HCT116 (cell line): ENCODE results near the gene SHISA4. TPM values are rescaled to one million over a fixed set of nuclear protein-coding genes. Genes with fewer than 3 reads are reported as not detected.

ENCODE experiments used
- ATAC-seq: fragments of 200-7000 bp; cut with Tn5 transposase; 2 replicates; pipeline ENCODE4 v1.9.1; 2020; ENCODE audit warnings: mild to moderate bottlenecking, moderate library complexity
- BruUV-seq: library from RNA; stranded (reverse); fragments of 400-500 nt; replicated peaks from 2 replicates; lab custom pipeline; 2021; lab: Mats Ljungman, UMichigan
- CTCF ChIA-PET: fragments of 300-600 bp; sonication (Branson Sonifier 250); formaldehyde crosslinking; loops from one replicate; lab custom pipeline; 2021; ENCODE audit warnings: antibody characterized with exemption; lab: Charles Lee
- POLR2A ChIA-PET: fragments of 300-600, 350-600 bp; sonication (Branson Sonifier 250); formaldehyde crosslinking; loops from one replicate; lab custom pipeline; 2021; ENCODE audit warnings: antibody characterized with exemption; lab: Charles Lee
- RAD21 ChIA-PET, 2 experiments: fragments of 300-600 bp; sonication (Branson Sonifier 250); formaldehyde crosslinking; loops; one replicate each; lab custom pipeline; 2023; ENCODE audit warnings: low total read pairs in 2 of 2; ENCODE audit not compliant: uncharacterized antibody in 2 of 2, unreplicated experiment in 2 of 2, low non-redundant PET in 1 of 2; lab: Charles Lee
- DNase-seq: peaks from one replicate; pipeline ENCODE4 v3.0.0-alpha.2; 2010; ENCODE audit warnings: low read depth, low spot score
- H2AFZ ChIP-seq: fragments of 200-600 bp; shearing (Covaris generic), sonication (generic); 2 replicates; pipeline ENCODE4 v1.6.1; 2017; ENCODE audit warnings: low read depth, mixed run types, mixed read lengths, antibody characterized with exemption, low read length; ENCODE audit not compliant: poor library complexity, severe bottlenecking
- H3K27ac ChIP-seq: 2 replicates; pipeline ENCODE4 v1.5.1; 2012; ENCODE audit warnings: low read depth, low read length
- H3K27me3 ChIP-seq: fragments of 200-600 bp; sonication (generic); 2 replicates; pipeline ENCODE4 v1.6.1; 2016; ENCODE audit warnings: mixed run types, low read length, mixed read lengths; ENCODE audit not compliant: insufficient read depth
- H3K36me3 ChIP-seq, 2 experiments: fragments of 200-500 bp in 1 of 2; fragments of 200-600 bp in 1 of 2; sonication (Bioruptor generic) in 1 of 2; sonication (generic) in 1 of 2; 2 replicates each; pipeline versions ENCODE4 v1.5.1 to v1.6.1; 2014 to 2016; ENCODE audit warnings: low read length in 2 of 2, inconsistent platforms in 1 of 2, mixed read lengths in 1 of 2, mixed run types in 1 of 2; ENCODE audit not compliant: insufficient read depth in 2 of 2, control insufficient read depth in 1 of 2
- H3K4me1 ChIP-seq, 2 experiments: fragments of 200-600 bp in 1 of 2; sonication (generic) in 1 of 2; 2 replicates each; pipeline versions ENCODE4 v1.5.1 to v1.6.1; 2012 to 2017; ENCODE audit warnings: low read length in 2 of 2, inconsistent platforms in 1 of 2, mild to moderate bottlenecking in 1 of 2, mixed read lengths in 1 of 2, mixed run types in 1 of 2, moderate library complexity in 1 of 2; ENCODE audit not compliant: insufficient read depth in 2 of 2, control insufficient read depth in 1 of 2
- H3K4me2 ChIP-seq: fragments of 200-600 bp; sonication (generic); 2 replicates; pipeline ENCODE4 v1.6.1; 2017; ENCODE audit warnings: mixed run types, low read length, mixed read lengths
- H3K4me3 ChIP-seq, 2 experiments: fragments of 200-600 bp in 1 of 2; sonication (generic) in 1 of 2; replicated peaks in 1 of 2; 2 replicates each; pipeline ENCODE4 v1.5.1; 2011 to 2016; ENCODE audit warnings: low read length in 2 of 2, control low read depth in 1 of 2, low read depth in 1 of 2, mild to moderate bottlenecking in 1 of 2, mixed read lengths in 1 of 2, mixed run types in 1 of 2
- H3K79me2 ChIP-seq: fragments of 200-600 bp; sonication (generic); 2 replicates; pipeline ENCODE4 v1.6.1; 2017; ENCODE audit warnings: mild to moderate bottlenecking, mixed run types, low read length, moderate library complexity, mixed read lengths; ENCODE audit not compliant: insufficient read depth
- H3K9ac ChIP-seq: fragments of 200-600 bp; sonication (generic); 2 replicates; pipeline ENCODE4 v1.6.1; 2016; ENCODE audit warnings: low read length, mixed read lengths
- H3K9me2 ChIP-seq: fragments of 200-600 bp; sonication (generic), shearing (Covaris generic); 2 replicates; pipeline ENCODE4 v1.6.1; 2017; ENCODE audit warnings: mixed run types, mild to moderate bottlenecking, moderate library complexity; ENCODE audit not compliant: insufficient read depth
- H3K9me3 ChIP-seq, 2 experiments: fragments of 200-500 bp in 1 of 2; fragments of 200-600 bp in 1 of 2; sonication (Bioruptor generic) in 1 of 2; sonication (generic) in 1 of 2; 2 replicates each; pipeline ENCODE4 v1.6.1; 2014 to 2017; ENCODE audit warnings: low read length in 2 of 2, mixed read lengths in 2 of 2, inconsistent platforms in 1 of 2, low read depth in 1 of 2, mild to moderate bottlenecking in 1 of 2, mixed run types in 1 of 2, moderate library complexity in 1 of 2; ENCODE audit not compliant: control insufficient read depth in 1 of 2, insufficient read depth in 1 of 2
- H4K20me1 ChIP-seq: fragments of 200-600 bp; sonication (generic), shearing (Covaris generic); 2 replicates; pipeline ENCODE4 v1.6.1; 2017; ENCODE audit warnings: mixed run types, mild to moderate bottlenecking, moderate library complexity; ENCODE audit not compliant: insufficient read depth
- SIN3A ChIP-seq: IDR thresholded peaks from 2 replicates; pipeline ENCODE4 v1.6.1; 2012; ENCODE audit warnings: low read depth
- YY1 ChIP-seq: IDR thresholded peaks from 2 replicates; pipeline ENCODE4 v1.6.1; 2011; ENCODE audit warnings: low read length, low read depth, moderate library complexity, mild to moderate bottlenecking; ENCODE audit not compliant: insufficient replicate concordance; ENCODE audit errors: extremely low read depth
- ZFX ChIP-seq: fragments of 450-650 bp; IDR thresholded peaks from 2 replicates; pipeline ENCODE4 v1.6.1; 2017
- intact Hi-C: fragments of 100-400 bp; cut with micrococcal nuclease; formaldehyde crosslinking; loops from 2 replicates; pipeline ENCODE4 v1.10.0; 2022
- total RNA-seq: library from RNA; stranded (reverse); gene quantifications from one replicate; pipeline ENCODE4 v1.2.1, GENCODE V29; 2021; ENCODE audit not compliant: unreplicated experiment
- TF ChIP-seq, protein P1 (sequence below): IDR thresholded peaks from 2 replicates; pipeline ENCODE4 v1.6.1; 2011; ENCODE audit warnings: mild to moderate bottlenecking, low read length, moderate library complexity; ENCODE audit not compliant: insufficient replicate concordance; ENCODE audit errors: extremely low read depth

SHISA4 gene
- total RNA-seq, 1 experiment from 2014 or later = 15.2 TPM

DNA sequence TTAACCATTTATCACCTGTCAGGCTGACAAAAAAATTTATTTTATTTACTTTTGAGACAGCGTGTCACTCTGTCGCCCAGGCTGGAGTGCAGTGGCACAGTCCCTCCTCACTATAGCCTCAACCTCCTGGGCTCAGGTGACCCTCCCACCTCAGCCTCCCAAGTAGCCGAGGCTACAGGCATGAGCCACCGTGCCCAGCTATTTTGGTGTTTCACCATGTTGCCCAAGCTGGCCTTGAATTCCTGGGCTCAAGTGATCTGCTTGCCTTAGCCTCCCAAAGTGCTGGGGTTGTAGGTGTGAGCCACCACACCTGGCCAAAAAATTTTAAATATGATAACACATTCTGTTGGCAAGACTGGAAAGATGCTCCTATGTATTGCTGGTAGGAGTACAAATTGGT, 48.6 kb upstream of the SHISA4 start:
- CTCF ChIA-PET = no interaction called here
- H4K20me1 ChIP-seq = peaks cover 10% of the 10 kb centered on the region

DNA sequence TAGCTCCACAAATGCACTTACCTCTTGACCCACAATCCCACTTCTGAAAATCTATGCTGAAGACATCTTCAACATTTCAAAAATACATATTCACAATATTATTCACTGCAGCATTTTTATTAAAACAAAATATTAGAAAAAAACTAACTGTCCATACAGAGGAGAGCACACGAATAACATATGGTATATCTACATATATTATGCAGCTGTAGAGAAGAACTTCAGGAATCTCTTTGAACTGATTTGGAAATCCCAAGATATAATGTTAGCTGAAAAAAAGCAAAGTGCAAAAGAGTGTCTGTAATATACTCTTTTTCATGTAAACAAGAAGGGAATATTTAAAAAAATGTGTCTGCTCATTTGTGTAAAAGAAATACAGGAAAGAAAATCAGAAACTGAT, 48.2 kb upstream of the SHISA4 start:
- peaks cover 100% of the 10 kb centered on the region for H3K79me2 ChIP-seq
- peaks cover 5% of the 10 kb centered on the region; the same call in 1 of the 2 replicates for H4K20me1 ChIP-seq
- POLR2A ChIA-PET = no interaction called here

More for the DNA sequence above, 48.6 kb upstream of the SHISA4 start:
- Histone ChIP-seq H3K9ac (no peak overlapping the region), H3K4me2 (no peak overlapping the region), H3K4me3 (no peak overlapping the region), H3K9me3 (no peaks in the 10 kb centered on the region), H3K4me1 (no peaks in the 10 kb centered on the region; a peak in 1 of 4 replicates), H3K9me2 (no peaks in the 10 kb centered on the region), H3K27me3 (no peaks in the 10 kb centered on the region), H3K79me2 (peaks cover 100% of the 10 kb centered on the region), H2AFZ (no peak overlapping the region), H3K36me3 (peaks cover 0 to 2% of the 10 kb centered on the region in 2 experiments; a peak in 1 of 4 replicates), H3K27ac (no peak overlapping the region)
- no peak for TF ChIP-seq ZFX
- no TSS peak for BruUV-seq
- RAD21 ChIA-PET = no interaction called here
- ATAC-seq (no peak), DNase-seq (no peak)
- POLR2A ChIA-PET = no interaction called here
- intact Hi-C loops = no loop called here

More for the DNA sequence above, 48.2 kb upstream of the SHISA4 start:
- H3K9me2 ChIP-seq = no peaks in the 10 kb centered on the region
- RAD21 ChIA-PET = interaction anchor here in 1 of 2 experiments (0.6 kb wide), 1 partner anchor 282 kb away, joined by 3 read pairs; no protein-coding TSS in a partner anchor
- no peak overlapping the region for H3K4me3 ChIP-seq
- TF ChIP-seq, protein P1, sequence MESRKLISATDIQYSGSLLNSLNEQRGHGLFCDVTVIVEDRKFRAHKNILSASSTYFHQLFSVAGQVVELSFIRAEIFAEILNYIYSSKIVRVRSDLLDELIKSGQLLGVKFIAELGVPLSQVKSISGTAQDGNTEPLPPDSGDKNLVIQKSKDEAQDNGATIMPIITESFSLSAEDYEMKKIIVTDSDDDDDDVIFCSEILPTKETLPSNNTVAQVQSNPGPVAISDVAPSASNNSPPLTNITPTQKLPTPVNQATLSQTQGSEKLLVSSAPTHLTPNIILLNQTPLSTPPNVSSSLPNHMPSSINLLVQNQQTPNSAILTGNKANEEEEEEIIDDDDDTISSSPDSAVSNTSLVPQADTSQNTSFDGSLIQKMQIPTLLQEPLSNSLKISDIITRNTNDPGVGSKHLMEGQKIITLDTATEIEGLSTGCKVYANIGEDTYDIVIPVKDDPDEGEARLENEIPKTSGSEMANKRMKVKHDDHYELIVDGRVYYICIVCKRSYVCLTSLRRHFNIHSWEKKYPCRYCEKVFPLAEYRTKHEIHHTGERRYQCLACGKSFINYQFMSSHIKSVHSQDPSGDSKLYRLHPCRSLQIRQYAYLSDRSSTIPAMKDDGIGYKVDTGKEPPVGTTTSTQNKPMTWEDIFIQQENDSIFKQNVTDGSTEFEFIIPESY = no peak
- no peak for TF ChIP-seq SIN3A
- TF ChIP-seq YY1 = no peak
- TF ChIP-seq, all 23 proteins: peak for 0
- no peaks in the 10 kb centered on the region for H3K9me3 ChIP-seq
- no peak for ATAC-seq
- H3K4me1 ChIP-seq = no peaks in the 10 kb centered on the region; a peak in 1 of 4 replicates
- no TSS peak for BruUV-seq
- no peak overlapping the region for H3K27ac ChIP-seq
- H2AFZ ChIP-seq = no peak overlapping the region
- DNase-seq = no peak
- H3K4me2 ChIP-seq = no peak overlapping the region
- H3K27me3 ChIP-seq = no peaks in the 10 kb centered on the region
- H3K36me3 ChIP-seq = 0 out of 4 replicates have a peak, but pooled peaks cover 0 to 2% of the 10 kb centered on the region in 2 experiments
- no peak overlapping the region for H3K9ac ChIP-seq
- CTCF ChIA-PET = no interaction called here
- intact Hi-C loops = no loop called here
